ENCODE results near the gene P4HA2.

P4HA2 gene

DNA sequence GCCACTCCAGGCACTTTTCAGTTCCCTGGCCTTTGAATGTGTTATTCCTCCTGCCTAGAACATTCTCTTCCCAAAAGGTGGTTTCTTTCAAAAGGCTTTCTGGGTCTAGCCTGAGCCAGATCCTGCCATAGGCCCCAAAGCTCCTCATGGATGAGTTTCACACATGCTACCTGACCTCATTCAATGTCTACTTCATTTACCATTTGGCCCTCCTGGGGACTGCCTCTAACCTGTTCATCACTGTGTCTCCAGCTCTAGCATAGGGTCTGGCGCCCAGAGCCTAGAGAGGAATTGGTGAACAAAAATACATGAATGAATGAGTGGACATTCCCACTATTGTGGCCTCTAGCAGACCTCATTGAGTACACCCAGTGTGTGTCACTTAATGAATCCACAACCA is 5.4 kb upstream of the P4HA2 start:
- no peak overlapping the region for H3K4me3 ChIP-seq (ENCODE audit: low read depth, low read length)
- no peak for DNase-seq (ENCODE audit: low read depth)
- in situ Hi-C loops (cut with HindIII; ENCODE audit: low sequenced_read_pairs), result no loop called here
- TF ChIP-seq, protein P1, sequence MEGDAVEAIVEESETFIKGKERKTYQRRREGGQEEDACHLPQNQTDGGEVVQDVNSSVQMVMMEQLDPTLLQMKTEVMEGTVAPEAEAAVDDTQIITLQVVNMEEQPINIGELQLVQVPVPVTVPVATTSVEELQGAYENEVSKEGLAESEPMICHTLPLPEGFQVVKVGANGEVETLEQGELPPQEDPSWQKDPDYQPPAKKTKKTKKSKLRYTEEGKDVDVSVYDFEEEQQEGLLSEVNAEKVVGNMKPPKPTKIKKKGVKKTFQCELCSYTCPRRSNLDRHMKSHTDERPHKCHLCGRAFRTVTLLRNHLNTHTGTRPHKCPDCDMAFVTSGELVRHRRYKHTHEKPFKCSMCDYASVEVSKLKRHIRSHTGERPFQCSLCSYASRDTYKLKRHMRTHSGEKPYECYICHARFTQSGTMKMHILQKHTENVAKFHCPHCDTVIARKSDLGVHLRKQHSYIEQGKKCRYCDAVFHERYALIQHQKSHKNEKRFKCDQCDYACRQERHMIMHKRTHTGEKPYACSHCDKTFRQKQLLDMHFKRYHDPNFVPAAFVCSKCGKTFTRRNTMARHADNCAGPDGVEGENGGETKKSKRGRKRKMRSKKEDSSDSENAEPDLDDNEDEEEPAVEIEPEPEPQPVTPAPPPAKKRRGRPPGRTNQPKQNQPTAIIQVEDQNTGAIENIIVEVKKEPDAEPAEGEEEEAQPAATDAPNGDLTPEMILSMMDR (IDR thresholded peaks at IDR 0.05; ENCODE audit: low read depth, low read length, missing control alignments), result no peak

GRCh38 chr5:132232465-132232864 is 4.8 kb upstream of the P4HA2 start:
- no peak for DNase-seq (ENCODE audit: low read depth)
- TF ChIP-seq, protein P1 (IDR thresholded peaks at IDR 0.05; ENCODE audit: low read depth, low read length, missing control alignments), result no peak
- no peak overlapping the region for H3K4me3 ChIP-seq (ENCODE audit: low read depth, low read length)
- in situ Hi-C loops (cut with HindIII; ENCODE audit: low sequenced_read_pairs), result no loop called here

DNA sequence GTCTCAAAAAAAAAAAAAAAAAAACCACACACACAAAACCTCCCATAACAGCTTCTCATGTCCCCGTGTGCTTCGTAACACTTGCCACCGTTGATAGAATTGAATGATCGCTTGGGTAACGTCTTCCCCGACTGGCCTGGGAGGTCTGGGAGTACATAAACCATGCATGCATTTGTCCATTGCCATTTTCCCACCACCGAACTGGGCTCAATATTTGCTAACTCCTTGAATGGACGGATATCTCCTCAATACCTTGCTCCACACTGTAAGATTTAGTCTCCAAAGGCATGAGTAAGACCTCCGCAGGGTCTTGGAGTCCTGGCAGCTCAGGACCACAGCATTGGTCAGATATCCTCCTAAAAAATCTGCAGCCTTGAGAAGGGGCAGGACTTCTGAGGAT is 3.2 kb upstream of the P4HA2 start:
- DNase-seq (ENCODE audit: low read depth), result no peak
- in situ Hi-C loops (cut with HindIII; ENCODE audit: low sequenced_read_pairs), result no loop called here
- TF ChIP-seq, protein P1 (IDR thresholded peaks at IDR 0.05; ENCODE audit: low read depth, low read length, missing control alignments), result no peak
- H3K4me3 ChIP-seq (ENCODE audit: low read depth, low read length), result no peak overlapping the region

GRCh38 chr5:132229236-132229635 is 1.6 kb upstream of the P4HA2 start:
- H3K4me3 ChIP-seq (ENCODE audit: low read depth, low read length), result no peak overlapping the region
- in situ Hi-C loops (cut with HindIII; ENCODE audit: low sequenced_read_pairs), result no loop called here
- TF ChIP-seq, protein P1 (IDR thresholded peaks at IDR 0.05; ENCODE audit: low read depth, low read length, missing control alignments), result no peak
- DNase-seq (ENCODE audit: low read depth), result no peak

- TF ChIP-seq, protein P1 (IDR thresholded peaks at IDR 0.05; ENCODE audit: low read depth, low read length, missing control alignments), result no peak
- DNase-seq (ENCODE audit: low read depth), result no peak
- peak overlapping the region; percentile 58 for H3K4me3 ChIP-seq (ENCODE audit: low read depth, low read length)
- in situ Hi-C loops (cut with HindIII; ENCODE audit: low sequenced_read_pairs), result no loop called here
Observed at GRCh38 chr5:132228241-132229035, 785 bp upstream of the P4HA2 start.

DNA sequence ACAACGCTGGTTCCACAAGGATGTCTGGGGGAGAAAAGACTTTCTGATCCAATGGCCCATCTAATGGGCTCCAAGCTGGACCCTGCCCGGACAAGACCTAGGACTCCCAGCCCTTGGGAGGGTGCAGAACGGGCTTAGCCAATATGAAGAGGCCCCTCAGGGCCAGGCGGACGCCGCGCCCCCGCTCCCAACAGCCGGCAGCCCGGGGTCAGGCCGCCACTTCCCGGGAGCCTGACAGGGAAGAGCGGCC is 493 bp downstream of the P4HA2 start:
- in situ Hi-C loops (cut with HindIII; ENCODE audit: low sequenced_read_pairs), result no loop called here
- TF ChIP-seq, protein P1 (IDR thresholded peaks at IDR 0.05; ENCODE audit: low read depth, low read length, missing control alignments), result no peak
- H3K4me3 ChIP-seq (ENCODE audit: low read depth, low read length), result peak overlapping the region; percentile 58

More for the DNA sequence above, 493 bp downstream of the P4HA2 start:
- no peak for DNase-seq (ENCODE audit: low read depth)

All from astrocyte of the cerebellum (primary cell).